Measurements from ENCODE around the gene SAMSN1. TPM values are rescaled to one million over a fixed set of nuclear protein-coding genes. Genes with fewer than 3 reads are reported as not detected.
"Not testable (repeated sequence)": the region's sequence is repeated elsewhere in the genome, so short reads cannot be mapped to it uniquely, and the experiment has no call there.

SAMSN1 gene
- polyA plus RNA-seq, 1 experiment: not detected

- ChIA-PET POLR2A (no interaction called here), CTCF (interaction anchor here (0.6 kb wide), 1 partner anchor 18 kb away, joined by 3 read pairs; no protein-coding TSS in a partner anchor)
- Histone ChIP-seq H3K4me3 (ENCODE audit: low read depth, low read length) (no peak overlapping the region), H3K36me3 (ENCODE audit: control insufficient read depth, insufficient read depth, low read length) (no peaks in the 10 kb centered on the region), H3K27me3 (ENCODE audit: control insufficient read depth, insufficient read depth, low read length) (no peaks in the 10 kb centered on the region)
- TF ChIP-seq CTCF (IDR thresholded peaks at IDR 0.05; ENCODE audit: insufficient read depth, low read depth, low read length): no peak
- DNase-seq (ENCODE audit: low read depth): no peak
Measured at GRCh38 chr21:14522736-14523135, 23.4 kb downstream of the SAMSN1 start.

- Histone ChIP-seq H3K27me3 (ENCODE audit: control insufficient read depth, insufficient read depth, low read length) (no peaks in the 10 kb centered on the region), H3K4me3 (ENCODE audit: low read depth, low read length) (no peak overlapping the region), H3K36me3 (ENCODE audit: control insufficient read depth, insufficient read depth, low read length) (no peaks in the 10 kb centered on the region)
- ChIA-PET CTCF (no interaction called here), POLR2A (no interaction called here)
- TF ChIP-seq CTCF (IDR thresholded peaks at IDR 0.05; ENCODE audit: insufficient read depth, low read depth, low read length): no peak
- no peak for DNase-seq (ENCODE audit: low read depth)
Measured at GRCh38 chr21:14520535-14520934, 25.6 kb downstream of the SAMSN1 start.

GRCh38 chr21:14519000-14519399 is 27.1 kb downstream of the SAMSN1 start:
- POLR2A ChIA-PET: no interaction called here
- Histone ChIP-seq H3K4me3 (ENCODE audit: low read depth, low read length) (no peak overlapping the region), H3K27me3 (ENCODE audit: control insufficient read depth, insufficient read depth, low read length) (no peaks in the 10 kb centered on the region), H3K36me3 (ENCODE audit: control insufficient read depth, insufficient read depth, low read length) (no peaks in the 10 kb centered on the region)
- no peak for DNase-seq (ENCODE audit: low read depth)
- no peak for TF ChIP-seq CTCF (IDR thresholded peaks at IDR 0.05; ENCODE audit: insufficient read depth, low read depth, low read length)
- CTCF ChIA-PET: no interaction called here

GRCh38 chr21:14513804-14514203 is 32.3 kb downstream of the SAMSN1 start:
- ChIA-PET CTCF (no interaction called here), POLR2A (no interaction called here)
- Histone ChIP-seq H3K36me3 (ENCODE audit: control insufficient read depth, insufficient read depth, low read length) (no peaks in the 10 kb centered on the region), H3K27me3 (ENCODE audit: control insufficient read depth, insufficient read depth, low read length) (no peaks in the 10 kb centered on the region), H3K4me3 (ENCODE audit: low read depth, low read length) (no peak overlapping the region)
- no peak for DNase-seq (ENCODE audit: low read depth)
- TF ChIP-seq CTCF (IDR thresholded peaks at IDR 0.05; ENCODE audit: insufficient read depth, low read depth, low read length): no peak

GRCh38 chr21:14506859-14507457 is 39.2 kb downstream of the SAMSN1 start:
- H3K4me3 ChIP-seq (ENCODE audit: low read depth, low read length); H3K36me3 ChIP-seq (ENCODE audit: control insufficient read depth, insufficient read depth, low read length); CTCF ChIA-PET; DNase-seq (ENCODE audit: low read depth); POLR2A ChIA-PET; H3K27me3 ChIP-seq (ENCODE audit: control insufficient read depth, insufficient read depth, low read length): not testable (repeated sequence)

- no peak for DNase-seq (ENCODE audit: low read depth)
- ChIA-PET CTCF (no interaction called here), POLR2A (no interaction called here)
- H3K4me3 ChIP-seq (ENCODE audit: low read depth, low read length): no peak overlapping the region
- no peak for TF ChIP-seq CTCF (IDR thresholded peaks at IDR 0.05; ENCODE audit: insufficient read depth, low read depth, low read length)
- no peaks in the 10 kb centered on the region for H3K27me3 ChIP-seq (ENCODE audit: control insufficient read depth, insufficient read depth, low read length)
- H3K36me3 ChIP-seq (ENCODE audit: control insufficient read depth, insufficient read depth, low read length): no peaks in the 10 kb centered on the region
Measured at GRCh38 chr21:14500873-14501272, 45.2 kb downstream of the SAMSN1 start.
